ENCODE data around the gene DCLK1. TPM values are rescaled to one million over a fixed set of nuclear protein-coding genes. Genes with fewer than 3 reads are reported as not detected.

DCLK1 gene
- total RNA-seq, 1 donor from 2014 or later = 6.4 TPM

DNA sequence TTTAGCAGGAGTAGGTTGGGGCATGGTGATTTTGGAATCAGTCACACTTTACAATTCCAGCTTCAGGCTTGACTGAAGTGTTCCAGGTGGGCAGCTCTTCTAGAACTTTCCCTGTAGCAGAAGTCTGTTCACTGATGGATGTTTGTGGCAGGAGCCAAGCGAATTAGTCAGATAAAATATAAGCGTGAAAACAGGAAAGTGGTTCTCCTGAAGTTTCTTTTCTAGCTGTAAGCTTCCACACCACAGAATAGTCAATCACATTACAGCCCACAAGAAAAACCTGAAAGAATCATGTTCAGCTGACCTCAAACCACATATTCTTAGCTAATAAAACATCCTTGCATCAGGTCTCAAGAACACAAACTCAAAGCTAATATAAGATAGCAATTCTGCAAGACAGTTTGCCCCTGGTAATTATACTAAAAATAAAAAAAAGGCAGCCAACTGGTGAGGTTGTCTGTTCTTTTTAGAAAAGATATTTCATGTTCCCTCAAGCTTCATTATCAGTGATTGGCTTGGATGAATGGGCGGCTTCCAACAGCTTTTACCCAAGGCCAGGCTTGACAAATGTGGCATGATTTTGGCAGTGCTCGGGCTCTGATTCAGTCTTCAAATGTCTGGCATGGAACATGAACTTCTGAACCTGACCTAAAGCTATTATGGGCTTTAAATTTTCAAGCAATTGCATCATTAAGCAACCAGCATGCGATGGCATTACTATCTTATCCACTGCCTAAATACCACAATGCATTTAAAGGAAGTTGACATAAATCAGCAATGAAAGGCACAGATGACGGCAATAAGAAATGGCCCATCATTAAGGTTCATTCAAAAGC lies 136.8 kb downstream of the DCLK1 start:
- Histone ChIP-seq H4K20me1 (ENCODE audit: low read depth) (no peaks in the 10 kb centered on the region), H3F3A (ENCODE audit: low read depth) (no peaks in the 10 kb centered on the region), H3K4me2 (no peak overlapping the region), H3K27ac (no peak overlapping the region), H3K4me1 (peaks cover 7% of the 10 kb centered on the region), H3K9ac (no peak overlapping the region), H3K79me2 (ENCODE audit: low read depth) (no peaks in the 10 kb centered on the region), H3K36me3 (no peaks in the 10 kb centered on the region), H3K27me3 (no peaks in the 10 kb centered on the region), H3K4me3 (no peak overlapping the region), H3K9me3 (ENCODE audit: low read depth) (no peaks in the 10 kb centered on the region), H2AFZ (replicated peaks) (no peak overlapping the region)
- Mint-ChIP-seq H3K4me1 (peaks cover 3% of the 10 kb centered on the region), H3K9me3 (no peaks in the 10 kb centered on the region), H3K36me3 (no peaks in the 10 kb centered on the region), H3K27ac (no peak overlapping the region), H3K27me3 (ENCODE audit: insufficient read depth, low read depth) (no peaks in the 10 kb centered on the region), H3K4me3 (no peak overlapping the region)
- DNase-seq (ENCODE audit: low spot score) = no peak
- TF ChIP-seq EZH2phosphoT487 (IDR thresholded peaks at IDR 0.05) = no peak
- TF ChIP-seq, protein P1, sequence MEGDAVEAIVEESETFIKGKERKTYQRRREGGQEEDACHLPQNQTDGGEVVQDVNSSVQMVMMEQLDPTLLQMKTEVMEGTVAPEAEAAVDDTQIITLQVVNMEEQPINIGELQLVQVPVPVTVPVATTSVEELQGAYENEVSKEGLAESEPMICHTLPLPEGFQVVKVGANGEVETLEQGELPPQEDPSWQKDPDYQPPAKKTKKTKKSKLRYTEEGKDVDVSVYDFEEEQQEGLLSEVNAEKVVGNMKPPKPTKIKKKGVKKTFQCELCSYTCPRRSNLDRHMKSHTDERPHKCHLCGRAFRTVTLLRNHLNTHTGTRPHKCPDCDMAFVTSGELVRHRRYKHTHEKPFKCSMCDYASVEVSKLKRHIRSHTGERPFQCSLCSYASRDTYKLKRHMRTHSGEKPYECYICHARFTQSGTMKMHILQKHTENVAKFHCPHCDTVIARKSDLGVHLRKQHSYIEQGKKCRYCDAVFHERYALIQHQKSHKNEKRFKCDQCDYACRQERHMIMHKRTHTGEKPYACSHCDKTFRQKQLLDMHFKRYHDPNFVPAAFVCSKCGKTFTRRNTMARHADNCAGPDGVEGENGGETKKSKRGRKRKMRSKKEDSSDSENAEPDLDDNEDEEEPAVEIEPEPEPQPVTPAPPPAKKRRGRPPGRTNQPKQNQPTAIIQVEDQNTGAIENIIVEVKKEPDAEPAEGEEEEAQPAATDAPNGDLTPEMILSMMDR (IDR thresholded peaks at IDR 0.05) = no peak
- no peak for TF ChIP-seq EZH2 (IDR thresholded peaks at IDR 0.05)

DNA sequence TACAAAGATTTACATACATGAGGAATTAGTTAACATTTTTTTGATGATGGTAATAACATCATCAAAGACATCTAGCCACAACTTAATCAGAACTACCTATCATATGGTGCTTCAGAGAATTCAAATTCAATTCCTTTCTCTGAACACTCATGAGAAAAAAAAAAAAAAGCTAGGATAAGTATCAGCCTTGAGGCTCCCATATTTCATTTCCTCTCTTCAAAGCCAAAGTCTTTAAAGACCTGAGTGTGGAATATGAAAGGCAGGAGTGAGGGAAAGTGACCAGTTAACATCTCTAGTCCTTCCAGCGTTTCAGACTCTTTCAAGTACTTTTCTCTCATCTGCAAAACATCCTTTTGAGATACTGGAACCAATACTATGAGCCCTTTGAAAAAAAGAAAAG lies 137.5 kb downstream of the DCLK1 start:
- Histone ChIP-seq H3K4me1 (peaks cover 7% of the 10 kb centered on the region), H3K9me3 (ENCODE audit: low read depth) (no peaks in the 10 kb centered on the region), H3K27me3 (no peaks in the 10 kb centered on the region), H3K4me3 (no peak overlapping the region), H3K9ac (no peak overlapping the region), H3K79me2 (ENCODE audit: low read depth) (no peaks in the 10 kb centered on the region), H2AFZ (replicated peaks) (no peak overlapping the region), H3F3A (ENCODE audit: low read depth) (no peaks in the 10 kb centered on the region), H3K36me3 (no peaks in the 10 kb centered on the region), H4K20me1 (ENCODE audit: low read depth) (no peaks in the 10 kb centered on the region), H3K4me2 (no peak overlapping the region), H3K27ac (no peak overlapping the region)
- Mint-ChIP-seq H3K27ac (no peak overlapping the region), H3K4me3 (no peak overlapping the region), H3K36me3 (no peaks in the 10 kb centered on the region), H3K27me3 (ENCODE audit: insufficient read depth, low read depth) (no peaks in the 10 kb centered on the region), H3K4me1 (peaks cover 5% of the 10 kb centered on the region), H3K9me3 (no peaks in the 10 kb centered on the region)
- DNase-seq (ENCODE audit: low spot score) = no peak
- TF ChIP-seq EZH2phosphoT487 (IDR thresholded peaks at IDR 0.05) = no peak

DNA sequence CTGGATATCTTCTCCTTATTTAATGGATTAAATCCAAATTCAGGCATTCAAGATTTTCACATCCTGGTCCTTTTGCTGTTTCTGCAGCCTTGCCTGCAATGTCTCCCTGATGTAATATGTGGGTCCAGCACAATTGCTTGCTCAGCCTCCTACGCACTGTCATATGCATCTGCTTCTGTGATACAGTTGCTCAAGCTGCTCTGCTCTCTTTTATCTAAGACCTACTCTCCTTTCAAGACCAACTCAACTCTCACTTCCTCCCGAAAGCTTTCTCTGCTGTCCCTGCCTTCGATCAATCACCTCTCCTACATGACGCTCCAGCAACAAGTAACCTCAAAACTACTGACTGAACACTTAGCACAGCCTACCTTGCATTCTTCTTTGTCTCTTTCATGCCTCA lies 138.2 kb downstream of the DCLK1 start:
- Mint-ChIP-seq H3K9me3 (no peaks in the 10 kb centered on the region), H3K27me3 (ENCODE audit: insufficient read depth, low read depth) (no peaks in the 10 kb centered on the region), H3K36me3 (no peaks in the 10 kb centered on the region), H3K4me1 (peaks cover 8% of the 10 kb centered on the region), H3K4me3 (no peak overlapping the region), H3K27ac (no peak overlapping the region)
- H2AFZ ChIP-seq (replicated peaks) = peak overlapping the region; percentile 27
- H3K27me3 ChIP-seq = no peaks in the 10 kb centered on the region
- H3K4me3 ChIP-seq = no peak overlapping the region
- H3K27ac ChIP-seq = no peak overlapping the region
- no peak overlapping the region for H3K4me2 ChIP-seq
- TF ChIP-seq EZH2phosphoT487 (IDR thresholded peaks at IDR 0.05) (no peak), EZH2 (IDR thresholded peaks at IDR 0.05) (no peak)
- TF ChIP-seq, protein P1 (IDR thresholded peaks at IDR 0.05) = no peak
- H4K20me1 ChIP-seq (ENCODE audit: low read depth) = no peaks in the 10 kb centered on the region
- H3K79me2 ChIP-seq (ENCODE audit: low read depth) = no peaks in the 10 kb centered on the region
- DNase-seq (ENCODE audit: low spot score) = no peak
- no peaks in the 10 kb centered on the region for H3K9me3 ChIP-seq (ENCODE audit: low read depth)
- H3K9ac ChIP-seq = no peak overlapping the region
- peaks cover 7% of the 10 kb centered on the region for H3K4me1 ChIP-seq
- no peaks in the 10 kb centered on the region for H3F3A ChIP-seq (ENCODE audit: low read depth)
- H3K36me3 ChIP-seq = no peaks in the 10 kb centered on the region

DNA sequence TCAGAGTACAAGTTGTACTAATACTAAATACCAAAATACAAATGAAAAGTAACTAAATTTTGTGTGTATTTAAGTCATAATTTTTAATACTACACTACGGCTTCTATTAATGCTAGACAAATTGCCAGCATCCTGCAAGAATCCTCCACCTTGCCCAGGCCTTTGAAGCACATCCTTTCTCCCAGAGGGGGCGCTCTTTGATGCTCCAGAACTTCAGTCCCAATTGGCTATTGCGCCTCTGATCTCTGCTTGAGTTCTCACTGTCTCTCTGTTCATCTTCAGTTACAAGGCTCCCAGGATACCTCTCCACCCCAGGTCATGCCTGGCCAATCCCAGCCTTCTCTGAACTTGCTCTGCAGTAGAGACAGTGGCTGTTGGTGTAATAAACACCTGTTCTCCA lies 141.0 kb downstream of the DCLK1 start:
- Histone ChIP-seq H3K79me2 (ENCODE audit: low read depth) (no peaks in the 10 kb centered on the region), H3K4me3 (no peak overlapping the region), H3K4me2 (no peak overlapping the region), H3K36me3 (no peaks in the 10 kb centered on the region), H4K20me1 (ENCODE audit: low read depth) (no peaks in the 10 kb centered on the region), H3K9me3 (ENCODE audit: low read depth) (no peaks in the 10 kb centered on the region), H3K9ac (no peak overlapping the region), H3F3A (ENCODE audit: low read depth) (peaks cover 5% of the 10 kb centered on the region), H2AFZ (replicated peaks) (no peak overlapping the region), H3K27ac (no peak overlapping the region), H3K4me1 (peaks cover 6% of the 10 kb centered on the region), H3K27me3 (no peaks in the 10 kb centered on the region)
- Mint-ChIP-seq H3K27me3 (ENCODE audit: insufficient read depth, low read depth) (no peaks in the 10 kb centered on the region), H3K36me3 (no peaks in the 10 kb centered on the region), H3K27ac (no peak overlapping the region), H3K9me3 (no peaks in the 10 kb centered on the region), H3K4me3 (no peak overlapping the region), H3K4me1 (peaks cover 10% of the 10 kb centered on the region)
- DNase-seq (ENCODE audit: low spot score) = peak; percentile 13
- TF ChIP-seq, protein P1 (IDR thresholded peaks at IDR 0.05) = peak; percentile 33
- TF ChIP-seq EZH2phosphoT487 (IDR thresholded peaks at IDR 0.05) (no peak), EZH2 (IDR thresholded peaks at IDR 0.05) (no peak)
